Tibial artery (tissue), 4 donors: ENCODE measurements around the gene RHOBTB3.

Experiments used
- DNase-seq, 2 donors: peaks; one replicate each; pipeline ENCODE4 v3.0.0-alpha.2; 2019
- H3K27ac ChIP-seq, 2 donors: fragments of 200-600 bp; sonication (generic) in 1 of 2; 1 replicate in 1 of 2; 2 replicates in 1 of 2; pipeline ENCODE4 v1.5.1; 2018 to 2019; ENCODE audit warnings: mild to moderate bottlenecking in 1 of 2
- H3K27me3 ChIP-seq, 2 donors: fragments of 200-600 bp; sonication (generic) in 1 of 2; one replicate each; pipeline versions ENCODE4 v1.5.1 to v1.6.0; 2016 to 2019
- H3K36me3 ChIP-seq, 3 donors: fragments of 200-600 bp; sonication (generic) in 2 of 3; one replicate each; pipeline ENCODE4 v1.5.1; 2016 to 2019; ENCODE audit warnings: mild to moderate bottlenecking in 2 of 3
- H3K4me1 ChIP-seq, 4 donors: fragments of 200-600 bp; sonication (generic) in 2 of 4; 1 replicate in 3 of 4; 2 replicates in 1 of 4; pipeline ENCODE4 v1.5.1; 2016 to 2019
- H3K4me3 ChIP-seq, 2 donors: fragments of 200-600 bp; sonication (generic) in 1 of 2; 1 replicate in 1 of 2; 2 replicates in 1 of 2; pipeline ENCODE4 v1.5.1; 2018 to 2019; ENCODE audit warnings: mild to moderate bottlenecking in 2 of 2
- H3K9me3 ChIP-seq, 3 donors: fragments of 200-600 bp; sonication (generic) in 1 of 3; one replicate each; pipeline ENCODE4 v1.5.1; 2016 to 2019
- CTCF ChIP-seq, 2 experiments: fragments of 200-600 bp in 1 of 2; fragments of 450-650 bp in 1 of 2; IDR thresholded peaks; one replicate each; pipeline ENCODE4 v1.5.1; 2017 to 2019; ENCODE audit warnings: antibody characterized with exemption in 2 of 2, mild to moderate bottlenecking in 1 of 2, moderate library complexity in 1 of 2
- intact Hi-C: fragments of 100-400 bp; cut with DNase I; formaldehyde crosslinking; loops from one replicate; pipeline ENCODE4 v1.15.0; 2023; ENCODE audit warnings: low total_unique reads

RHOBTB3 gene

DNA sequence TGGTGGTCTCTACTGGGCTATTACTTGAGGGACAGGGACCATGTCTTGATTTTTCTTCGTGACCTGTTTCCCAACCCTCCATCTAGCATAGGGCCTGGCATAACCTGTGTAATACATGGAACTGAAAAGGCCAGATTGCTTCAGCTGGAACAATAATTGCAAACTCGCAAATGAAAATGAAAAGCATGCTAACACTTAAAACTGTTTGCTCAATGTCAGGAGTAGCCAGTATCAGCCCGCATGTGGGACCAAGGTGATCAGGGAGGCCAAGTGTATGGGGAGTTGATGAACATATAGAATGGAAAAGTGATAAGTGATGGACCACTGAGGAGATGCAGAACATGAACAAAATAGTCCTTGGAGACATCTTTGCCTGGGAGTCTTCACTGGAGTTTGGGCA is 66.2 kb downstream of the RHOBTB3 start:
- intact Hi-C loops: no loop called here
- Histone ChIP-seq H3K4me3 (no peak overlapping the region), H3K9me3 (no peaks in the 10 kb centered on the region), H3K4me1 (no peaks in the 10 kb centered on the region), H3K27me3 (no peaks in the 10 kb centered on the region), H3K27ac (no peak overlapping the region), H3K36me3 (no peaks in the 10 kb centered on the region)
- no peak for DNase-seq
- no peak for TF ChIP-seq CTCF (IDR thresholded peaks at IDR 0.05)

DNA sequence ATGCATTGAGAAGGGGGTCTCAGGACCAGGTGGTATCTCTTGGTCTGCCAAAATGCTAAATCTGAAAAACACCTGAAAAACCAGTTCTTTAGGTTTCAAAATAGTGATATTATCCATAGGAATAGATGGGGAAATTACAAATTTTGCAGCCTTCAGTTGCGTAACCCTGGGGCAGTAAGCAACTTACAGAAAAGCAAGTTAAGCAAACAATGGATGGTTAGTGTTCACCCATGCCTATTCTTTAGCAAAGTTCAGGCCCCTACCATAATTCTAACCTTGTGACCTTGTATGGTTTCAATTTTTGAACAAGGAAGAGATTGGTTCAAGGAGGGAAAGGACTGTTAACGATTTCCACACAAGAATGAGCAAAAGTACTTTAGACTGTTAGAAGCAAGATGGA is 66.9 kb downstream of the RHOBTB3 start:
- Histone ChIP-seq H3K27me3 (no peaks in the 10 kb centered on the region), H3K36me3 (no peaks in the 10 kb centered on the region), H3K4me3 (no peak overlapping the region), H3K4me1 (no peaks in the 10 kb centered on the region), H3K27ac (no peak overlapping the region), H3K9me3 (no peaks in the 10 kb centered on the region)
- DNase-seq: no peak
- intact Hi-C loops: no loop called here
- no peak for TF ChIP-seq CTCF (IDR thresholded peaks at IDR 0.05)

- no peaks in the 10 kb centered on the region for H3K27me3 ChIP-seq
- intact Hi-C loops: no loop called here
- no peak for DNase-seq
- H3K27ac ChIP-seq: no peak overlapping the region
- no peaks in the 10 kb centered on the region for H3K36me3 ChIP-seq
- TF ChIP-seq CTCF (IDR thresholded peaks at IDR 0.05): no peak
- H3K4me3 ChIP-seq: no peak overlapping the region
- H3K4me1 ChIP-seq: no peaks in the 10 kb centered on the region
- no peaks in the 10 kb centered on the region for H3K9me3 ChIP-seq
Observed at GRCh38 chr5:95798545-95798944, 67.4 kb downstream of the RHOBTB3 start.

- no peak overlapping the region for H3K4me3 ChIP-seq
- no peaks in the 10 kb centered on the region for H3K36me3 ChIP-seq
- no peak overlapping the region for H3K27ac ChIP-seq
- no peaks in the 10 kb centered on the region for H3K27me3 ChIP-seq
- TF ChIP-seq CTCF (IDR thresholded peaks at IDR 0.05): no peak
- intact Hi-C loops: no loop called here
- H3K4me1 ChIP-seq: no peaks in the 10 kb centered on the region
- H3K9me3 ChIP-seq: no peaks in the 10 kb centered on the region
- no peak for DNase-seq
Observed at GRCh38 chr5:95799191-95799835, 68.2 kb downstream of the RHOBTB3 start.

GRCh38 chr5:95800553-95800952 is 69.4 kb downstream of the RHOBTB3 start:
- Histone ChIP-seq H3K36me3 (no peaks in the 10 kb centered on the region), H3K27ac (no peak overlapping the region), H3K4me1 (no peaks in the 10 kb centered on the region), H3K9me3 (no peaks in the 10 kb centered on the region), H3K4me3 (no peak overlapping the region), H3K27me3 (no peaks in the 10 kb centered on the region)
- intact Hi-C loops: no loop called here
- no peak for TF ChIP-seq CTCF (IDR thresholded peaks at IDR 0.05)
- DNase-seq: no peak

DNA sequence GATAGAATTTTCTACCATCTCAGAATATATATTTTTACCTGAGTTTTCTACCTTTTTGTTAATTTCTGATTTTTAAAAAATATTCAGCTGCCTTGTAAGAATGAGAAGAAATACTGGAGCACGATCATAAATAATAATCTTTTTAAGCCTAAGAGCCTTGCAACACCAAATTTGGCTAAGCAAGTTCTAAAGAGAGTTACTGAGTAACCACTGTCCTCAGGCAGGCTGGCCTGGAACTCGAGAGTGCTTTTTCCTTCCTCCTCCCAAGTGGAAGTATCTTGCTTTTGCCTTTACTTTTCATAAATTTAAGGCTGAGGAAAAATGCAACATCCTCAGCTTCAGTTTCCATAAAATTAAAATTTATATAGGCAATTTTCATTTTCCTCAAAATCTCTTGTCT is 70.4 kb downstream of the RHOBTB3 start:
- no peaks in the 10 kb centered on the region for H3K36me3 ChIP-seq
- no peaks in the 10 kb centered on the region for H3K27me3 ChIP-seq
- DNase-seq: no peak
- H3K9me3 ChIP-seq: no peaks in the 10 kb centered on the region
- no peak overlapping the region for H3K27ac ChIP-seq
- intact Hi-C loops: no loop called here
- no peak overlapping the region for H3K4me3 ChIP-seq
- H3K4me1 ChIP-seq: no peaks in the 10 kb centered on the region
- no peak for TF ChIP-seq CTCF (IDR thresholded peaks at IDR 0.05)
